ENCODE data around the gene LCE2B. TPM values are rescaled to one million over a fixed set of nuclear protein-coding genes. Genes with fewer than 3 reads are reported as not detected.
"Not testable (repeated sequence)": the region's sequence is repeated elsewhere in the genome, so short reads cannot be mapped to it uniquely, and the experiment has no call there.

LCE2B gene
- total RNA-seq = not detected
- polyA plus RNA-seq = not detected
- long read RNA-seq, donor 1 = 0 reads
- long read RNA-seq, donor 2 = 0 reads
- long read RNA-seq, donor 3 = 0 reads

DNA sequence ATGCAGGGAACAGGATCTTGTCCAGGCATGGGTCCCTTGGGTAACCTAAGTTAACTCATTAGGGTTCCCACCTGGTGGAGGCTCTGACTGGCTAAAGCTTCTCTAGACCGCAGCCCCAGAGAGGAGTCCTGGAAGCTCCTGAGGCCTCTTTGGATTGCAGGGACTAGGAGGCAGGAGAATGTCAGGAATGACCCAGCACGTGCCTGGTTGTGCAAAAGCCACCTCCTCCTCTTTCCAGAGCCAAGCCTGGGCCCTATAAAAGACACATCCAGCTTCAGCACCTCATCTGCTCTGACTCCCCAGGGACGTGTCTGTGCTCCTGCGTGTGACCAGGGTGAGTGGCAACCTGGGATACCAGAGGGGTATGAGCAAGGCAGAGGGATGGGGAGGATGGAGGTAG, at the start of gene LCE2B:
TSS of gene LCE2B (plus strand) at position 301 of the 400 bp plus-strand sequence. CDS start 721 bp downstream, outside the sequence.
- 66 to 76% (median 66%) methylated on average over 4 of the region's 4 CpGs for WGBS, 3 donors
- H3K27me3 ChIP-seq; H3K4me3 ChIP-seq; H3K27ac ChIP-seq; intact Hi-C loops (cut with DNase I); H3K36me3 ChIP-seq; H3K9me3 ChIP-seq; DNase-seq; H3K4me1 ChIP-seq (ENCODE audit: insufficient read depth): not testable (repeated sequence)

GRCh38 chr1:152640351-152640750, 45.6 kb upstream of the LCE2B start:
- H3K27ac ChIP-seq = no peak overlapping the region
- H3K9me3 ChIP-seq = no peaks in the 10 kb centered on the region
- H3K4me1 ChIP-seq (ENCODE audit: insufficient read depth) = no peaks in the 10 kb centered on the region
- intact Hi-C loops (cut with DNase I) = no loop called here
- WGBS, 3 donors = 38 to 76% (median 60%) methylated on average over 1 of the region's 1 CpG
- no peak overlapping the region for H3K4me3 ChIP-seq
- H3K36me3 ChIP-seq = no peaks in the 10 kb centered on the region
- TF ChIP-seq CTCF (IDR thresholded peaks at IDR 0.05) = no peak
- no peak for TF ChIP-seq POLR2A (IDR thresholded peaks at IDR 0.05)
- TF ChIP-seq EP300 (IDR thresholded peaks at IDR 0.05) = no peak
- H3K27me3 ChIP-seq = no peaks in the 10 kb centered on the region
- DNase-seq = no peak

DNA sequence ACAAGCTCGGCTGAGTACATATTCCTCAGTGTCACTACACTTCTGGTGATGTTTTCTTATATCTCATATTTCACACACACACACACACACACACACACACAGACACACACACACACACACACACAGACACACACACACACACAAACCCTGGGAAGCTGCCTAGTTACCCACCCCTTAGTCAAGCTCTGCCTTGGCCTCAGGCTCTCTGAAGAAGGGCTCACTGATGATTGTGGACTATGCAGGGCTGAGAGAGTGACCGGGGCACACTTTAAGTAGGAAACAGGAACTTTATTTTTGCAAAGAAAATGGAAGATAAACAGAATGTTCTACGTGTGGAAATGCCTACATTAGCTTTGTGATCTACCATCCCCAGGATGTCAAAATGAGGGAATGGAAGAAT, 42.0 kb upstream of the LCE2B start:
- Histone ChIP-seq H3K36me3 (no peaks in the 10 kb centered on the region), H3K4me1 (ENCODE audit: insufficient read depth) (no peaks in the 10 kb centered on the region), H3K4me3 (no peak overlapping the region), H3K27ac (no peak overlapping the region), H3K9me3 (no peaks in the 10 kb centered on the region), H3K27me3 (no peaks in the 10 kb centered on the region)
- intact Hi-C loops (cut with DNase I) = no loop called here
- no peak for DNase-seq
- 29 to 56% (median 48%) methylated on average over 3 of the region's 3 CpGs for WGBS, 3 donors
- TF ChIP-seq POLR2A (IDR thresholded peaks at IDR 0.05) = no peak
- no peak for TF ChIP-seq EP300 (IDR thresholded peaks at IDR 0.05)
- no peak for TF ChIP-seq CTCF (IDR thresholded peaks at IDR 0.05)

- intact Hi-C loops (cut with DNase I) = no loop called here
- 39 to 50% (median 47%) methylated on average over 3 of the region's 3 CpGs for WGBS, 3 donors
- Histone ChIP-seq H3K9me3 (no peaks in the 10 kb centered on the region), H3K36me3 (no peaks in the 10 kb centered on the region), H3K4me3 (no peak overlapping the region), H3K4me1 (ENCODE audit: insufficient read depth) (no peaks in the 10 kb centered on the region), H3K27me3 (no peaks in the 10 kb centered on the region), H3K27ac (no peak overlapping the region)
- TF ChIP-seq POLR2A (IDR thresholded peaks at IDR 0.05) (no peak), CTCF (IDR thresholded peaks at IDR 0.05) (no peak), EP300 (IDR thresholded peaks at IDR 0.05) (no peak)
- no peak for DNase-seq
These were observed 40.8 kb upstream of the LCE2B start for GRCh38 chr1:152645146-152645545.

DNA sequence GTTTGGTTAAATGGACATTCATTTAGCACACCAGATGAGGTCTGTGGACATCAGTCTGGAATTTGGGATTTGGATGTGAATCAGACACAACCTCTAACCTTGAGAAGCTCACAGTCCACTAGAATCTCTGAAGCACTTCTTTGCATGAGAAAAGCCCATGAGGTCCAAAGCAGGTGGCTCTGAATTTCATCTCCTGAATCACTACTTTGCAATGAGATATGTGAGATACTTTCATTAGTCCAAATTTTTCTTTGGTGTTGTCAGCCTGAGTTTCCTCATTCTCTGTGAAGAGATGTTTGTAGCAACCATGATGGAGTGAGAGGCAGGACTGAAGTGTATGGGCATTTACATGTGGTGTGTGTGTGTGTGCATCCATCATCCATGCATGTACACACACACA, 39.3 kb upstream of the LCE2B start:
- intact Hi-C loops (cut with DNase I) = no loop called here
- DNase-seq = no peak
- no peak overlapping the region for H3K27ac ChIP-seq
- no peaks in the 10 kb centered on the region for H3K4me1 ChIP-seq (ENCODE audit: insufficient read depth)
- no peak overlapping the region for H3K4me3 ChIP-seq
- H3K9me3 ChIP-seq = no peaks in the 10 kb centered on the region
- H3K36me3 ChIP-seq = no peaks in the 10 kb centered on the region
- no peaks in the 10 kb centered on the region for H3K27me3 ChIP-seq
- TF ChIP-seq EP300 (IDR thresholded peaks at IDR 0.05) (no peak), POLR2A (IDR thresholded peaks at IDR 0.05) (no peak), CTCF (IDR thresholded peaks at IDR 0.05) (no peak)
